Measurements from ENCODE around the gene PLCL2. TPM values are rescaled to one million over a fixed set of nuclear protein-coding genes. Genes with fewer than 3 reads are reported as not detected.
"Not testable (repeated sequence)": the region's sequence is repeated elsewhere in the genome, so short reads cannot be mapped to it uniquely, and the experiment has no call there.

PLCL2 gene
- total RNA-seq, 1 donor from 2014 or later, result 4.8 TPM

GRCh38 chr3:17119201-17120072 is 234.7 kb downstream of the PLCL2 start:
- no peak for DNase-seq (ENCODE audit: low read depth)

GRCh38 chr3:17120115-17120514 is 235.4 kb downstream of the PLCL2 start:
- DNase-seq (ENCODE audit: low read depth), result no peak

GRCh38 chr3:17121336-17121735 is 236.6 kb downstream of the PLCL2 start:
- no peak for DNase-seq (ENCODE audit: low read depth)

DNA sequence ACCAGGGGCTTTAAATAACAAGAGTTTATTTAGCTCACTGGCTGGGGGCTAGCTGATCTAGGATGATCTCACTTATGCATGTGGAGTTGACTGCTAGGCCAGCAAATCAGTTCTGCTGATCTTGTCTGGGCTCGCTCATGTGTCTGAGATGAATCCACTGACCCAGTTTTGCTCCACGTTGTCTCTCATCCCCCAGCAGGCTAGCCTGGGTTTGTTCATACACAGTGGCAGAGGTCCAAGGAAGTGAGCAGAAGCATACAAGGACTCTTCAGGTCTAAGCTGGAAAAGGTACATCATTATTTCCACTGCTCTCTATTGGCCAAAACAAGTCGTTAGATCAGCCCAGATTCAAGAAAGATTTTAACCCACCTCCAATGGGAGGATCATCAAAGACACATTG is 238.0 kb downstream of the PLCL2 start:
- DNase-seq (ENCODE audit: low read depth), result no peak

GRCh38 chr3:17125738-17126442 is 241.1 kb downstream of the PLCL2 start:
- no peak for DNase-seq (ENCODE audit: low read depth)

DNA sequence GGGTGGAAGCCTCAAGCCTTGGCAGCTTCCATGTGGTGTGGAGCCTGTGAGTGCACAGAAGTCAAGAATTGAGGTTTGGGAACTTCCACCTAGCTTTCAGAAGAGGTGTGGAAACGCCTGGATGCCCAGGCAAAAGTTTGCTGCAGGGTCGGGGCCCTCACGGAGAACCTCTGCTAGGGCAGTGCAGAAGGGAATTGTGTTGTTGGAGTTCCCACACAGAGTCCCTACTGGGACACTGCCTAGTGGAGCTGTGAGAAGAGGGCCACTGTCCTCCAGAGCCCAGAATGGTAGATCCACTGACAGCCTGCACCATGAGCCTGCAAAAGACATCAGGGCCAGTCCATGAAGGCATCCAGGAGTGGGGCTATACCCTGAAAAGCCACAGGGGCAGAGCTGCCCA is 243.9 kb downstream of the PLCL2 start:
- DNase-seq (ENCODE audit: low read depth), result not testable (repeated sequence)

GRCh38 chr3:17129556-17129955 is 244.8 kb downstream of the PLCL2 start:
- DNase-seq (ENCODE audit: low read depth), result no peak

- no peak for DNase-seq (ENCODE audit: low read depth)
Observed at GRCh38 chr3:17130956-17131355, 246.2 kb downstream of the PLCL2 start.

- DNase-seq (ENCODE audit: low read depth), result no peak
Observed at GRCh38 chr3:17132286-17133115, 247.7 kb downstream of the PLCL2 start.

- DNase-seq (ENCODE audit: low read depth), result no peak
Observed at GRCh38 chr3:17133632-17134545, 249.1 kb downstream of the PLCL2 start.

GRCh38 chr3:17135696-17136095 is 250.9 kb downstream of the PLCL2 start:
- no peak for DNase-seq (ENCODE audit: low read depth)

- DNase-seq (ENCODE audit: low read depth), result no peak
Observed at GRCh38 chr3:17136136-17136721, 251.5 kb downstream of the PLCL2 start.

GRCh38 chr3:17137321-17137826 is 252.6 kb downstream of the PLCL2 start:
- DNase-seq (ENCODE audit: low read depth), result no peak

- DNase-seq (ENCODE audit: low read depth), result no peak
Observed at GRCh38 chr3:17138246-17139039, 253.7 kb downstream of the PLCL2 start.

Measured in renal cortical epithelial cell (primary cell).